NCI-H82 (cell line): Measurements from ENCODE around the gene TRMO.

Experiments used
- DNase-seq: peaks from one replicate; lab custom pipeline; 2025; lab: John Stamatoyannopoulos, UW

The TRMO gene

DNA sequence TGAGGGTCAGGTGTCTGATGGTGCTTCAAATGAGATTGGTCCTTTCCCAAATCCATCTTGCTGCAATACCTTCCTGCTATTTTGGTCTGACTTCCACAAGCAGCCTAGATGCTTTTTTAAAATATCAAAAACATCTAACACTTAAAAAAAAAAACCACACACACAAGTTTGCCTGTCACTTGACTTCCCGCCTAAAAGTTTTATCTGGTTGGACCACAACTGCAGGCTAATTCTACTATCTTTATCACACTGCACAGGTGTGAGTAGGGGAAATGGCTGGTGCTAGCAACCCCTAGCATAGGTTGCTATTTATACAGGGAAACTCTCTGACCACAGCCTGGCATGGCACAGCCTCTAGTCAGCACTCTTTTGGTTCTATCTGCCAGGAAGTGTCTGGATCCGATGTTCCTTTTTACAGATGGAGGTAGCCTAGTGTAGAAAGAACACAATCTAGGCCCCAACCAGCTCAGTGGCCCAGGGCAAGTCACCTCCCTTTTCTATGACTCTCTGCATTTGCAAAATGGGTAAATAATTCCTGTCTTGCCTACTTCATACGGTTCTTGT is 15.9 kb upstream of the TRMO start, which contains the start of gene HEMGN:
Gene HEMGN, minus strand, starts transcription at position 92 of the 564 bp plus-strand sequence. Its CDS starts 36 bp downstream, at position 56.
- DNase-seq: no peak

DNA sequence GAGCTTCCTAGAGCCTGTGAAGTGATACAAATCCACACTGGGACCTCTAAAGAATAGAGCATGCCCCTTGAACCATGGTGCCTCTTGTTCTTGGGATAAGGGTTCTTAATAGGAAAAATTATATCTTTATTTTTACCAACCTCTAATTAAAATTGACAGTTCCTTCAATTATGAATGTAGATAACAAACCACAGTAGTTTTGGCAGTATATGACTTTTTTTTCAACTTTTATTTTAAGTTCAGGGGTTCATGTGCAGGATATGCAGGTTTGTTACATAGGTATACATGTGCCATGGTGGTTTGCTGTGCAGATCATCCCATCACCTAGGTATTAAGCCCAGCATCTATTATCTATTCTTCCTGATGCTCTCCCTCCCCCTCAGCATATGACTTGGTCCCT is 14.7 kb upstream of the TRMO start:
- DNase-seq: no peak

DNA sequence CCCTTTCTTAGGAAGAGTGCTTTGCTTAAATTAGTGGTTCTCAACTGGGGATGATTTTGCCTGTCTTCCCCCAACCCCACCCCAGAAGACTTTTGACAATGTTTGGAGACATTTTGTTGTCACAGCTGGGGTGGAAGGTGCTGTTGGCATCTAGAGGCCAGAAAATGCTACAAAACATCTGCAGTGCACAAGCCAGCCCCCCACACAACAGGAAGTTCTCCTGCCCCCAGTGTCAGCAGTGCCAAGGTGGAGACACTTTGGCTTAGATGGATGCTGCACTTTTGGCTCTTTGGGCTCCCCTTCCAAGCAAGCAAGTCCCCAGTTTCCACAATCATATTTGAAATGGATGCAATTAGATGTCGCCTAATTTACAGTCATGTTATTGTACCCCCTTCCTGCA is 13.0 kb upstream of the TRMO start:
- no peak for DNase-seq

DNA sequence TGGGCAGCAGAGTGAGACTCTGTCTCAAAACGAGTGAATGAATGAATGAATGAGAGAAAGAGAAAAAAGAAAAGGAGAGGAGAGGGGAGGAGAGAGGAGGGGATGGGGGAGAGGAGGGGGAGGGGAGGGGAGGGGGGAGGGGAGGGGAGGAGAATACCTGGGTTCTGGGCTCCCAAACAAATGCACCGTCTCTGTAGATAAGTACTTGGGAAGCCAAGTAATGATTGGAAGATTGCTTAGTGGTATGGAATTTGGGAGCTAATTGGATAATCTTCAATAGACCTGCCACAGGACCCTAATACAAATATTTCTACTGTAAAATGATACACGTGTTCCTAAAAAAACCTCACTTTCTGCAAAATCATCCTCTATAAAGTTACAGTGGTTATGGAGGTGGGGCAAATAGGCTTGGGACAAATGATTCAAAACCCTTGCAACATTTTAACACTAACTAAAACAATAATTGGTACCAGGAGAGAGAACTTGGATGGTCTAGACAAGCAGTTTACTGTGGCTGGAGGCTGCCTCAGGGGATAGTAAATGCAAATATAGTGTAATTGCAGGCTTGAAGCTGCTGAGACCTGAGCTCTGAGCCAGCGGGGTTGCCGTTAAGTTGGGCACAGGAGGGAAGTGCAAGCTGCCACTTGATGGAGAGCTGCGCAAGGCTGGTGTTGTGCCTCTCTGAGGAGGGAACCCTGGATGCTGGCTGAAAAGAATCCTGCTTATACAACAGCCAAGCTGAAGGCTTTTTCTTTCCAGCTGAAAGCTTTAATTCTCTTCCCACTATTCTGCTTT is 12.2 kb upstream of the TRMO start:
- no peak for DNase-seq

DNA sequence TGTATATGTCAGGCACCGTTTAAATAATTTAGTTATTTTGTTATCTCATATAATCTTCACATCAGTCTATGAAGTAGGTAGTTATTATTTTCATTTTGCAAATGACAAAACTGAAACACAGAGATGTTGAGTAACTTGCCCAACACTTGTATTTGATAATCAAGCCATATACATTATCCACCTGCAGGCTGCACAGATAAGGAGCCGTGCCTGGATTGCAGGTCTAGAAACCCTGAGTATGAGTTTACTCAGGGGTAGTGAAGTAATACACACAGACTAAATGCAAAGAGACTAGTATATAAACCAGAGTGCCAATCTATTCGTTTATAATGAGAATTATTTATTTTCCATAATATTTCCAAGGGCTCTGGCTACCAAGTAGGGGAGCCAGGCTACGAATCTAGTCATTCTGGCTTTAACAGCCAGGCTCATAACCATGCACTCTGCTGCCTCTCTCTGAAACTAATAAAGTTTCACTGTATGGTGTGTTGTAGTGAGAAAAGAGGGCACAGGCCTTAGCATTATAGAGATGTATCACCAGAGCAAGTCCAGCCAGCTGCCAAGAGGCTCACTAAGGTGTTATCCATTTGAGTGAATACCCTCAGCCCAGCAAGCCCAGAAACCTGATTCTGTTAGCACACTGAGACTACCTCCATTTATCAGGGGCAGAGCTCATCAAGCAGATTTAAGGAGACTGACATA is 11.1 kb upstream of the TRMO start:
- no peak for DNase-seq

DNA sequence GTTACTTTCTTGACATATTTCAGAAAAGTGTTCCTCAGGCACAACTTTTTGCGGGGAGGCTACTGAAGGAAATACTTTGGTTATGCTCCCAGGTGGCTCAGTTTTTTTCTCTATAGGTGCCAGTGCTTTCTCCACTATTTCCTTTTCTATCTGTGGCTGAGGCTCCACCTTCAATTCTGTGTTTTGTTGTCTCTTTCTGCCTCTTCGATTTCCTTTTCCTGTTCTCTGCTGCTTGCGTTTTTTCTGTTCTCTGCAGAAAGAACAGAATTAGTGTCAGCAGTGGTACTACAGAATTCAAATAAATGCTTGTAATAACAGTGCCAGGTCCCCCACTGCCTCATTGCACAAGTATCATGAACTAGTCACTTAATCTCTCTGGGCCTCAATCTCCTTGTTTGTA is 8.7 kb upstream of the TRMO start:
- DNase-seq: no peak

DNA sequence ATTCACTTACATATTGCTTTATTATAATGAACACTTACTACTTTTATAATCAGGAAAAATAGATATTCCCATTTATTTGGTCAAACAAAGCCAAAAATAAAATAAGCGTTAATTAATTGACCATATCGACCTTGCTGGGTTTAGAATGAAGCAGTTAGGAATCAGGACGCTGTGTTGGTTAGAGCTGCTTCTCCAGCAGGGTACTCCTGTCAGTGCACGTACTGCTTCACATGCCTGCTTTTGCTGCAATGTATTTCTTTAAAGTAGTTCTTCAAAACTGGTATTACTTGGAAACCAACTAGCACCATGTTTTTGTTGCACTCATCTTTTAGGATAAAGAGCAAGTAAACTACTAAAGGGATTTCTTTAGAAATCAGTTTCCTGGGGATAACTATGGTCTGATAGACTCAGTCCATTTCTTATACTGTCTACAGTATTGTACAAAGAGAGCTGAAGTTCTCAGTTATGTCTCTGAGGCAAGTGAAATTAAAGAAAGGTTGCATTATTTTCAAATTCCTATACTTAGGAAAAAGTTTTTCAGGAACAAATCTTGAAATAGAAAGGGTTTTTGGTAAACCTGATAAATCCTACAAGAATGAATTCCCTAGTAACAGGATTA is 6.8 kb upstream of the TRMO start:
- no peak for DNase-seq

DNA sequence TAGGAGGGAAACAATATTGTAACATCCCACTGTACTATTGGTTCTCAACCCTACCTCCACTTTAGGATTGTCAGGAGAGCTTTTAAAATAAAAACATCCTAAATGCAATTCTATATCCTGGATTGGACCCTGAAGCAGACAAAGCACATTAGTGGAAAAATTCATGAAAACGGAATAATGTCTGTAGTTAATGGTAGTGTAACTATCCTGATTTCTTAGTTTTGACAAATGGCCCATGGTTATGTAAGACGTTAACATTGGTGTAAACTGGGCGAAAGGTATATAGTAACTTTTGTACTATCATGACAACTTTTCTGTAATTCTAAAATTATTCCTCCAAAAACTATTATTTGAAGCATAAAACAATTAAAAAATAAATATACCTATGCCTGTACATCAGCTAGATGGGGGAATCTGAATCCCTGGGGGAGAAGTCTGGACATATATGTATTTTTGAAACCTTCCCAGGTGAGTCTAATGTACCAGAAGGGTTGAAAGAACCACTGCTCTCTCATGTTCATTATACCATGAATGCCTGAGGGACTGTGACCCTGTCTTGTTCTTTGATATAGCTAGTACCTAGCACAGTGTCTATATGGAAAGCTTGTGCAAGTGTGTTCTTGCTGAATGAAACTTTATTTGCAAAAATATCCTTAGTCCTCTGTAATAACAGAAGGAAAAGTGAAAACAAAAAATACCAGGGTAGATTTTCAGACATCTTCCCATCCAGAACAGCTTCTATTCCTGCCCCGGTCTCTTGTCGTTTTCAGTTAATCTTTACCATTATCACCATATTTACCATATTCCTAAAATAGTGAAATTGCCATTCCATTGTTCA is 3.4 kb upstream of the TRMO start:
- no peak for DNase-seq

DNA sequence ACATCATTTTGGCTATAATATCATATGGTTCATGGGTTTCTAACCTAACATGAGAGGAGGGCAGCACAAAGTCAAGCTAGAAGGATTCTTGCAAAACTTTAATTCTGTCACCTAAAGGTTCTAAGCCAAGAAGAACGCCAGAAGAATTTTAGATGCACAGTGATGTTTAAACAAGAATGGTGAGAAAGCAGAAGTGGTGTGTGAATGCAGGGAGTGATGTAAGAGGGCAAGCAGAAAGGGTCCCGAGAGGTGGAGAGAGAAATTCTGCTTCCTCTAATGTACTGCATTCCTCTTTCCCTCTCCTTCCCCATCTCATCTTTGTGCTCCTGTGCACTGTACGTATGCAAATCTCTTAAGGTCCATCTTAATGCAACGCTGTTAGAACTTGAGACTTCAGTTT is 2.1 kb upstream of the TRMO start:
- no peak for DNase-seq

DNA sequence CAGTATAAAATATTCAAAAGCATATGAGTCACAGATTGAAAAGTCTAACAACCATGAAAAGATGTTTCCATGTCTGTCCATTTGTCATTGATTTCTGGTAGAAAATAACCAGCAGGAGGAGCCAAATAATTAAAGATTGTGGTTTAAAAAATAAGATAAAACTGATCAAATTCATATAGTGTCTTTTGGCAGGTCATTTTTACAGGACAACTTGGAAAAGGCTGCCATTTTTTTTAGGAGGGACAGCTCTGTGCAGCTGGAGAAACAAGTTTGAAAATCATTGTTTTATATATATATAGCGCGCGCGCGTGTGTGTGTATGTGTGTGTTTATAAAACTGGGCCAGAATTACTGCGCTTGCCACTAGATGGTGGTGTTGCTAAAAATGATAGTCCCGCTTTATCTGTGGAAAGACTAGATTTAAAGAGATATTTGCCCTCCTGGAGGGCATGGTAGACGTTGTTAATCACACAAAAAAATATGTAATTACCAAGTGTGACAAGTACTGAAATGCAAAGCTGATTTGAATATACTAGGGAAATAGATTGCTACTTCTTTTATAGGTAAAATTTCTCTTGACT is 1.3 kb upstream of the TRMO start:
- DNase-seq: peak; percentile 89

DNA sequence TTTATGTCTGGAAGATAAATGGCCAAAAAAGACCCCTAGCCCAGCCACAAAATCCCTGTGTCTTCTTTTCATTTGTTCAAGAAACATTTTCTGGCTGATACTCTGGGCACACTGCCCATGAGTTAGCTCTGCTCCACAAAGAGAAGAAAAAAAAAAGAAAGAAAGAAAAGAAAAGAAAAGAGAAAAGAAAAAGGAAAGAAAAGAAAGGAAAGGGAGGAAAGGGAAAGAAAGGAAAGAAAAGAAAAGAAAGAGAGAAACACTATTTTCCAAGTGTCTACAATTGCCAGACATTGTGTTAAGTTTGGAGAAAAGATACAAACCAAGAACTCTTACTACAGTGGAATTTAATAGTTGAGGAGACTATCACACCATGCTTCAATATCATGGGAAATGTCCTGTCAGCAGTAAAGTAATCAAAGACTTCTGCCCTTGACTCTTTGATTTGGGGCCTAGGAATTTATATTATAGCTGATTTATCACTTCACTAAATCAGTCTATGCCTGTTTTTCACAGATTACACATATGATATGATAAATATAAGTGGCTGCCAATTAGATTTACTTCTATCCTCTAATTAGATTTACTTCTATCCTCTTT is 3.0 kb downstream of the TRMO start:
- peak; percentile 37 for DNase-seq

DNA sequence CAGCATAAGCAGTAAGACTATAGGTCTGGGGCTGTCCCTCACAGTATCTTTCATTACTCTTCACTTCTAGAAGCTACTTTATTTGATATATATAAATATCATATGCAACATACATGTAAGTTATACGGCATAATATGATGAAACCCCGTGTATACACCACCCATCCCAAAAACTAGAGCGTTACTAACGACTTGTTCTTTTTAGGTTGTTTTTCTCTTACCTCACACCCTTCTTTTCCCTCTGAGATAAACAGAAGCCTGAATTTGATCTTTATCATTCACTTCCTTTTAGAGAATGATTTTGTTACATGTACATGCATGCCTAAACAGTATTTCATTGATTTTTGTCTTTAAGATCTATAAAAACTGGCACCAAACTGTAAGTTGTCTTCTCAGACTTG is 3.7 kb downstream of the TRMO start:
- DNase-seq: no peak

DNA sequence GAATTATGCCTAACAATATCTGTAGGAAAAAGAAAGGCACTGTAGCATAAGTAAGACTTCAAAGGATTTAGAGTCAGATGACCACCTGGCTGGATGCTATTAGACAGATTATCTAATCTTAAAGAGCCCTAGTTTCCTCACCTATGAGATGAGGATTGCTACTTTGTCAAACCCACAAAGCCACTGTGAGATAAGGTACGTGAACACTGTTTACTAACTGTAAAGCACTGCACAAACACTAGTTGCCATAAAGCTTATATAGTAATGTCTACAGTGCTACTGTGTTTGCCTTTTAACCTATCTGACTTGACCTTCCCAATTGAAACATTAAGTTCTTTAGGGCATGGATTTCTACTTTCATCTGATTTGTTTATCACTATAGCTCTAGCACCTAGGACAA is 10.3 kb downstream of the TRMO start:
- peak; percentile 23 for DNase-seq

DNA sequence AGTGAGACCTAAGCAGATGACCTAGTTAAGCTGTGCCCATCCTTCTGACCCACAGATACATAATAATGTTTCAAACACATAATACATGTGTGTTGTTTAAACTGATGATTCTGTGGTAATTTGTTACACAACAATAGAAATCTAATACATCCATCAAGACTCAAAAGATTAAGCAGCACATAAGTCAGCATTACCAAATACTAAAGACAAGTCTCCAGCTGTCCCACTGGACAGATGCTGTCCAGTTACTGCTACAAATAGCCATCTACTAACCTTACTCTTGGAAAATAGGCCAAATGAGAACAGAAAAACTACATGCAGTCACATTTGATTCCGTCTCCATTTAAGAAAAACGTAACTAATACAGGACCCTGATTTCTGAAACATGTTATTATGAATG is 10.8 kb downstream of the TRMO start:
- DNase-seq: no peak

DNA sequence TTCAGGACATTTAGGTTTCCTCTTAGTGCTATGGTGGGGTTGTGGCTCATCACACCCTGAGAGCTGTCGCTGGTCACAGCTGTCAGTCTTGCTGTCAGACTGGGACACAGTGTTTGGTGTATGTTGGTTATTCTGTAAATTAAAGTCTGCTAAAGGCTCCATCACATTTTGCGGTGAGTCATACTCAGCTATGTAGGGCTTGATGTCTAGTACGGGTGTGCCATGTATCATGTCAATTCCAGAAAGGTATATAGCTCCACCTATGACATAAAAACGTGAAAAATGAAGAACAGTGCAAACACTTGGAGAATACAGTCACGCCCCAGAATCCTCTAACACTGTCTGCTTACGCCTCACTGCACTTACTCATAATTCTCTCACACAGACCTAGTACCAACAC is 11.9 kb downstream of the TRMO start:
- no peak for DNase-seq

DNA sequence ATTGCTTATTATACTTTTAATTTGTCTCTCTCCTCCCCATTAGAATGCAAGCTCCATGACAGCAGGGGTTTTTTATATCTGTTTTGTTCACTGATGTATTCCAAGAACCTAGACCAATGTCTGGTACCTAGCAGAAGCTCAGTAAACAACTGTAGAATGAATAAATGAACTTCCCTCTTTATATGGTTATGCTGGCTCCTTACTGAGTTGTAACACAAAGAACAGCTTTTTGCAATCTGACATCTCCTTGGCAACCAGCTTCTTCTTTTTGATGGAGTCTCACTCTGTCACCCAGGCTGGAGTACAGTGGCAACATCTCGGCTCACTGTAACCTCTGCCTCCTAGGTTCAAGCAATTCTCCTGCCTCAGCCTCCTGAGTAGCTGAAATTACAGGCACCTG is 13.6 kb downstream of the TRMO start:
- DNase-seq: no peak

DNA sequence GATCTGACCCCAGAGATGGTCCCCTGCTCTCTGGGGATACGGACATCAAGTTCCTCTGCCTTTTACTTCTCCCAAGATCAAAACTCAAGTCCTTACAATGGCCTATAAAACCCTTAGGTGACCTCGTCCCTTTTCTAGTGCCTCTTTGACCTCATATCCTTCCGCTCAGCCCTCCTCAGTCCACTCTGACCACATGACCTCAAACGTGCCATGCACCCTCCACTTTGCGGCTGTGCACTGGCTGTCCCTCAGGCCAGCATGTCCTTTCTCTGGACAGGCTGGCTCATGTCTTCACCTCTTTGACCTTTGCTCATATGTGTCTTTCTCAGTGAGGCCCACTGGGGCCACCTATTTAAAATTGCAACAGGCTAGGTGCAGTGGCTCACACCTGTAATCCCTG is 14.7 kb downstream of the TRMO start:
- DNase-seq: no peak

DNA sequence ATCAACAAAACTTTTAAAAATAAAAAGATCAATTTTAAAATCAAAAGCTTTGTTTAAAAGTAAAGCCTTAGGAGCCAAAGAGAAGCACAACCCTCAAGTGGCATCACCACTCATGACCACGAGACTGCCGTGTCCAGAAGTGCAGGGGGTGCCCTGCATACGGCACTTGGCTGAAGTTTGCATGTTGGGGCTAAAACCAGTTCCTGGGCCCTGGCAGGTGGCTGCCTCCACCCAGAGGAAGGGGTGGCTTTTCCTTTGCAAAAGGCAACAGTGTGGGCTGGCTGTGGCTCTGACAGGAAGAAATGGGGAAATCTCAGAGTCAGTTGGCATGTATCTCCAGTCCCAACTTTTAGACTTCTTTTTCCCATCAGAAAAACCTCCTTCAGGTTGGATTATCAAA is 15.3 kb downstream of the TRMO start:
- no peak for DNase-seq

DNA sequence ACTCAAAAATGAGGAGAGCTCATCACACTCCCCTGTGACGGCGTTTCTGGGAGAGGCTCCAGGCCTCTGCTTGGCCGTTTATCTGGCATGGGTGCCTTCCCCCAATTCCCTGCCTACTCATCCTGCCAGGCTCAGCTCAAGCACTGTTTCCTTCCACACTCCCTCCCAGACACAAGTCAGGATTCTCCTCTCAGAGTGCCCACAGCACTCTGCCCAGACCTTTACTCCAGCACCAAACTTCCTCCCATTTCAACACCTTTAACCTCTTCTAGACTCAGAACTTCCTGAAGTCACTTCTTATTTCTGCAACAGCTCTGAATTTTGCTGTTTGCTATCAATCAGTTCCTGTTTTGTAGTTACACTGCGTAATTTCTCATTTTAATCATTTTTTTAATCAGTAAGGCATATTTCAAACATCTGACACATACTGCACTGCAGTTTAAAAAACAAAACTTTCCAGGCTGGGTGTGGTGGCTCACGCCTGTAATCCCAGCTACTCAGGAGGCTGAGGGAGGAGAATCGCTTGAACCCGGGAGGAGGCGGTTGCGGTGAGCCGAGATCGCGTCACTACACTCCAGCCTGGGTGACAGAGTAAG is 16.0 kb downstream of the TRMO start:
- DNase-seq: no peak

DNA sequence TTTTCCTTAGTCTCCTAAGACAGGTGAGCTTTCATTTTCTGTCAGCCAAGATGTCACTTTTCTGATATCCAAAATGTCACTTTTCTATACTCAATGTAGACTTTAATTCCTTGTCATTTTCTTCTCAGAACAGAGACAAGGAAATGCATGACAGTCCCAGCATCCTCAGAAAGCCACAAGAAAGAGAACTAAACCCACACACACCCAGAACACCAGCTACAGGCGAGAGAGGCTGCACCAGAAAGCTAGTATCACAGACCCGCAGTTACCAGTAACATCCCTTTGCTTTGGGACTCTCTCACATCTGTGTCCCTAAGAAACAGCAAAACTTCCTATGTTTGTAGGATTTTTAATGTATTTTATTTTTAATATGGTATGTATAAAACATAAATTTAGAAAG is 17.1 kb downstream of the TRMO start:
- DNase-seq: no peak

DNA sequence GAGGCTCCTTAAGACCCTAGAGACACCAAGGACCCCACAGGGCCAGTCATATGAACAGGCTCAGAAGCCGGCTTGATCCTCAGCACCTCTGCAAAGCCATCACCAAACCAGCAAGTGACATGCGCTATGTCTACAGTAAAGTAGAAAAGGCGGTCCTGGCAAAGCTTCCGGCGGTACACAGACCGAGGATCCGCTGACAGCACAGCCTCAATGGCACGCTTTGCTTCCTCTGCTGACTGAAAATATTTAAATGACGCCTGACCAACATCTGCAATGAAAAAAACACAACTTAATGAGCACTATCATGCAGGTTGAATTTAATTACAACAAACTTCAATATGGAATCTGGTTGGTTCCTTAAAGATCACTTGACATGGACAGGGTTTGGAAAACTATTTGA is 17.6 kb downstream of the TRMO start:
- no peak for DNase-seq
